SK-N-SH (cell line): ENCODE data around the gene ORMDL3. TPM values are rescaled to one million over a fixed set of nuclear protein-coding genes. Genes with fewer than 3 reads are reported as not detected.

Source experiments
- CTCF ChIA-PET: fragments of 300-600, 350-600 bp; formaldehyde crosslinking; extraction: SDS; loops from one replicate; lab custom pipeline; 2021; lab: Yijun Ruan, JAX
- POLR2A ChIA-PET: fragments of 350-600 bp; sonication (Branson Sonifier 250); formaldehyde crosslinking; extraction: SDS; loops from one replicate; lab custom pipeline; 2020; ENCODE audit warnings: antibody characterized with exemption, inconsistent platforms; lab: Yijun Ruan, JAX
- DNase-seq: peaks from one replicate; pipeline ENCODE4 v3.0.0; 2012
- H2AFZ ChIP-seq: fragments of 200-600 bp; sonication (generic); 2 replicates; pipeline ENCODE4 v1.8.1; 2016; ENCODE audit warnings: antibody characterized with exemption, mild to moderate bottlenecking, low read depth
- H3F3A ChIP-seq: fragments of 200-600 bp; sonication (generic); replicated peaks from 2 replicates; pipeline ENCODE3; 2016; ENCODE audit warnings: antibody characterized with exemption, mild to moderate bottlenecking; ENCODE audit not compliant: insufficient read depth
- H3K27ac ChIP-seq, 2 experiments: fragments of 200-500 bp in 1 of 2; fragments of 200-600 bp in 1 of 2; sonication (Bioruptor generic) in 1 of 2; sonication (generic), shearing (Covaris generic) in 1 of 2; 2 replicates each; pipeline versions ENCODE4 v1.5.1 to v1.6.1; 2014 to 2016; ENCODE audit warnings: low read depth in 2 of 2, inconsistent platforms in 1 of 2, low read length in 1 of 2, mild to moderate bottlenecking in 1 of 2, mixed read lengths in 1 of 2
- H3K27me3 ChIP-seq: fragments of 200-600 bp; sonication (generic), shearing (Covaris generic); 2 replicates; pipeline ENCODE4 v1.6.1; 2016; ENCODE audit warnings: mixed run types; ENCODE audit not compliant: insufficient read depth
- H3K36me3 ChIP-seq, 2 experiments: fragments of 200-500 bp in 1 of 2; fragments of 200-600 bp in 1 of 2; sonication (Bioruptor generic) in 1 of 2; sonication (generic) in 1 of 2; replicated peaks in 1 of 2; 2 replicates each; pipeline versions ENCODE3 to v1.5.1; 2014 to 2016; ENCODE audit warnings: low read length in 1 of 2, mild to moderate bottlenecking in 1 of 2; ENCODE audit not compliant: insufficient read depth in 2 of 2, control insufficient read depth in 1 of 2
- H3K4me1 ChIP-seq, 2 experiments: fragments of 200-500 bp in 1 of 2; fragments of 200-600 bp in 1 of 2; sonication (Bioruptor generic) in 1 of 2; sonication (generic), shearing (Covaris generic) in 1 of 2; 2 replicates each; pipeline versions ENCODE4 v1.5.1 to v1.6.1; 2014 to 2016; ENCODE audit warnings: low read depth in 1 of 2, low read length in 1 of 2, mixed run types in 1 of 2; ENCODE audit not compliant: insufficient read depth in 2 of 2, control insufficient read depth in 1 of 2
- H3K4me2 ChIP-seq: fragments of 200-600 bp; sonication (generic), shearing (Covaris generic); 2 replicates; pipeline ENCODE4 v1.6.1; 2017; ENCODE audit warnings: mixed run types
- H3K4me3 ChIP-seq, 2 experiments: fragments of 200-500 bp in 1 of 2; fragments of 200-600 bp in 1 of 2; sonication (Bioruptor generic) in 1 of 2; sonication (generic), shearing (Covaris generic) in 1 of 2; 2 replicates each; pipeline versions ENCODE4 v1.5.1 to v1.8.1; 2014 to 2016; ENCODE audit warnings: low read depth in 2 of 2, inconsistent platforms in 1 of 2, low read length in 1 of 2, mild to moderate bottlenecking in 1 of 2, mixed read lengths in 1 of 2, moderate library complexity in 1 of 2
- H3K79me2 ChIP-seq: fragments of 200-600 bp; sonication (generic); 2 replicates; pipeline ENCODE4 v1.8.1; 2017; ENCODE audit warnings: mild to moderate bottlenecking; ENCODE audit not compliant: insufficient read depth
- H3K9ac ChIP-seq: fragments of 200-600 bp; sonication (generic); 2 replicates; pipeline ENCODE4 v1.6.1; 2017; ENCODE audit warnings: mixed run types
- H3K9me2 ChIP-seq: fragments of 200-600 bp; sonication (generic); 2 replicates; pipeline ENCODE4 v1.6.1; 2017; ENCODE audit warnings: mixed run types
- H3K9me3 ChIP-seq: fragments of 200-600 bp; sonication (generic); 2 replicates; pipeline ENCODE4 v1.6.1; 2017; ENCODE audit warnings: mixed run types, mild to moderate bottlenecking, moderate library complexity
- H4K20me1 ChIP-seq: fragments of 200-600 bp; sonication (generic); 2 replicates; pipeline ENCODE4 v1.6.1; 2017; ENCODE audit warnings: mild to moderate bottlenecking, mixed run types; ENCODE audit not compliant: insufficient read depth
- CHD2 ChIP-seq: fragments of 150-350 bp; IDR thresholded peaks from 2 replicates; pipeline ENCODE4 v1.6.1; 2018; ENCODE audit warnings: low read length; ENCODE audit not compliant: partially characterized antibody
- EP300 ChIP-seq, 2 experiments: IDR thresholded peaks; 2 replicates each; pipeline versions ENCODE4 v1.4.0 to v1.6.1; 2012; ENCODE audit warnings: borderline replicate concordance in 1 of 2, low read depth in 1 of 2, low read length in 1 of 2
- EZH2phosphoT487 ChIP-seq: fragments of 200-600 bp; sonication (generic); IDR thresholded peaks from 2 replicates; pipeline ENCODE4 v1.6.1; 2017; ENCODE audit warnings: low read depth, mixed run types, mild to moderate bottlenecking, antibody characterized with exemption, moderate library complexity, borderline replicate concordance
- FOSL2 ChIP-seq: IDR thresholded peaks from 2 replicates; pipeline ENCODE4 v1.4.0; 2012; ENCODE audit warnings: low read depth, mild to moderate bottlenecking, moderate library complexity, borderline replicate concordance
- FOXJ3 ChIP-seq: sonication (generic); formaldehyde crosslinking; IDR thresholded peaks from 2 replicates; pipeline ENCODE4 v1.5.1; 2020; ENCODE audit warnings: mild to moderate bottlenecking, missing genetic modification reagents
- FOXM1 ChIP-seq: IDR thresholded peaks from 2 replicates; pipeline ENCODE4 v1.4.0; 2012; ENCODE audit warnings: low read depth, mild to moderate bottlenecking
- GABPA ChIP-seq: IDR thresholded peaks from 2 replicates; pipeline ENCODE4 v1.4.0; 2012; ENCODE audit warnings: low read depth, mild to moderate bottlenecking
- GATA2 ChIP-seq: sonication (generic); formaldehyde crosslinking; IDR thresholded peaks from 2 replicates; pipeline ENCODE4 v1.5.0; 2020; ENCODE audit warnings: mild to moderate bottlenecking, missing genetic modification reagents
- JUND ChIP-seq: IDR thresholded peaks from 2 replicates; pipeline ENCODE4 v1.4.0; 2012
- MEF2A ChIP-seq: IDR thresholded peaks from 2 replicates; pipeline ENCODE4 v1.4.0; 2012; ENCODE audit warnings: low read depth, borderline replicate concordance
- MXI1 ChIP-seq: IDR thresholded peaks from 2 replicates; pipeline ENCODE4 v1.6.1; 2012; ENCODE audit warnings: mild to moderate bottlenecking, low read depth, low read length, improper control_type of control experiment
- NFIC ChIP-seq: IDR thresholded peaks from 2 replicates; pipeline ENCODE4 v1.4.0; 2012; ENCODE audit warnings: borderline replicate concordance
- NRF1 ChIP-seq: IDR thresholded peaks from 2 replicates; pipeline ENCODE4 v1.6.1; 2012; ENCODE audit warnings: low read depth, mild to moderate bottlenecking, low read length
- POLR2AphosphoS5 ChIP-seq: IDR thresholded peaks from 2 replicates; pipeline ENCODE4 v1.6.1; 2012; ENCODE audit warnings: low read depth, low read length
- RAD21 ChIP-seq: IDR thresholded peaks from 2 replicates; pipeline ENCODE4 v1.6.1; 2012; ENCODE audit warnings: mild to moderate bottlenecking, low read length
- RCOR1 ChIP-seq: fragments of 150-350 bp; IDR thresholded peaks from 2 replicates; pipeline ENCODE4 v1.6.1; 2017; ENCODE audit warnings: antibody characterized with exemption, low read length
- RFX5 ChIP-seq: IDR thresholded peaks from 2 replicates; pipeline ENCODE4 v1.6.1; 2012; ENCODE audit warnings: mild to moderate bottlenecking, improper control_type of control experiment, low read length
- RXRA ChIP-seq: IDR thresholded peaks from 2 replicates; pipeline ENCODE4 v1.4.0; 2012; ENCODE audit warnings: low read depth, mild to moderate bottlenecking, borderline replicate concordance
- SIN3A ChIP-seq: IDR thresholded peaks from 2 replicates; pipeline ENCODE4 v1.6.1; 2012; ENCODE audit warnings: low read depth, mild to moderate bottlenecking, low read length, moderate library complexity, borderline replicate concordance
- SMC3 ChIP-seq: IDR thresholded peaks from 2 replicates; pipeline ENCODE4 v1.6.1; 2012; ENCODE audit warnings: low read depth, low read length, improper control_type of control experiment
- TAF1 ChIP-seq: IDR thresholded peaks from 2 replicates; pipeline ENCODE4 v1.6.1; 2012; ENCODE audit warnings: low read depth, mild to moderate bottlenecking, low read length, moderate library complexity, borderline replicate concordance
- TCF12 ChIP-seq: IDR thresholded peaks from 2 replicates; pipeline ENCODE4 v1.4.0; 2012
- TEAD4 ChIP-seq: IDR thresholded peaks from 2 replicates; pipeline ENCODE4 v1.4.0; 2012; ENCODE audit warnings: mild to moderate bottlenecking, borderline replicate concordance; ENCODE audit not compliant: insufficient read depth
- YY1 ChIP-seq: IDR thresholded peaks from 2 replicates; pipeline ENCODE4 v1.4.0; 2012; ENCODE audit warnings: low read depth, mild to moderate bottlenecking
- WGBS: methylation state at CpG from one replicate; pipeline ENCODE4 v1.1.6; 2017; ENCODE audit warnings: low lambda C conversion rate; 5-methylcytosine and 5-hydroxymethylcytosine counted together
- polyA plus RNA-seq, 3 experiments: library from polyadenylated mRNA; depleted of rRNA; stranded (reverse); fragments of >200 nt; gene quantifications; 2 replicates each; pipeline ENCODE4 v1.2.3, GENCODE V29; 2012
- TF ChIP-seq, protein P1 (sequence below): IDR thresholded peaks from 2 replicates; pipeline ENCODE4; 2012
- TF ChIP-seq, protein P2 (sequence below): IDR thresholded peaks from 2 replicates; pipeline ENCODE4 v1.4.0; 2012; ENCODE audit warnings: low read depth
- TF ChIP-seq, protein P3 (sequence below): IDR thresholded peaks from 2 replicates; pipeline ENCODE4 v1.6.1; 2012; ENCODE audit warnings: mild to moderate bottlenecking, low read depth, low read length, moderate library complexity
- TF ChIP-seq, protein P4 (sequence below): fragments of 150-350 bp; IDR thresholded peaks from 2 replicates; pipeline ENCODE4 v1.6.1; 2016; ENCODE audit warnings: mild to moderate bottlenecking, low read depth, low read length

Gene ORMDL3
- polyA plus RNA-seq (2012; rRNA removed), result 27.8 and 38.5 TPM in 2 replicates
- polyA plus RNA-seq (2012; cell fraction: cytosol; rRNA removed), result 28.1 and 30.4 TPM in 2 replicates
- polyA plus RNA-seq (2012; cell fraction: nucleus; rRNA removed), result 21.0 and 22.8 TPM in 2 replicates

DNA sequence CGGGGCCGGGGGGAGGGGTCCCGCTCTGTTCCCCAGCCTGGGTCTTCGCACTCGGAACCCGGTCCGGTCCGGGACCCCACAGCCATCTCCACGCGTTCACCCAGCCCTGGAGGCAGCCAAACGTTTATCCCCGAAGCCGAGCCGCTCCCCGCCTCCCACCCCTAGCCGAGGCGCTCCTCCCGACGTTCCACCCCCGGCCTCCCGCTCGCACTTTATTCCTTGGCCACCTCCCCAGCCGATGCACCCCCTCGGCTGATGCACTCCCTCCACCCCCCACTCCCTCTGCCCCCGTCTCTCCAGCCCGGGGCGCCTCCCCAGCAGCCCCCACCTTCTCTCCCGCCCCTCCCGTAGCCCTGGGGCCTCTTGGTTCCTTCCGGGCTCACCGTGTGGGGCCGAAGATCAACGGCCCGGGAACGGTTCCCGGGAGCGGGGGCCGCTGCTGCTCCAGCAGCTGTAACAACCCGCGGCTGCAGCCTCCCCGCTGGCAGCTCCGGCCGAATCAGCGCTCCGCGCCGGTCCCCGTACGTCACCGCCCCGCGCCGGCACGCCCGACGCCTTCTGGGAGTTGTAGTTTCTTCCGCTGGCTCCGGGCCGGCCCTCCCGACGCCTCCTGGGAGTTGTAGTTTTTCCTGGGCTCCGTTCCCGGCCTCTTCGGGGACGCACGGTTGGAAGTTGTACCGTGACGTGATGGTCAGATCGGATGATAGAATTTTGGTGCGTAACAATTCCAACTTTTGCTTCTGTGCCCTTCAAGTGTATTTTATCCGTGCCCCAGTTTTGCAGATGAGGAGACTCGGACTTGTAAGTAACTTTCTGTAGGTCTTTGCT lies at the start of gene ORMDL3, which contains the start of gene LRRC3C:
Gene ORMDL3 (minus strand): TSS at position 501 of the 828 bp plus-strand sequence. CDS start 3,398 bp downstream, outside the sequence.
Gene LRRC3C (plus strand): TSS at position 632 of the 828 bp plus-strand sequence. CDS start 13,792 bp downstream, outside the sequence.
- WGBS, result 2% methylated on average over 34 of the region's 72 CpGs
- POLR2A ChIA-PET, result interaction anchor here (1.0 kb wide), 1 partner anchor 12 kb away, joined by 3 read pairs; no protein-coding TSS in a partner anchor
- no peak; the same call in 1 of the 2 replicates for TF ChIP-seq TCF12
- TF ChIP-seq SMC3, result no peak
- TF ChIP-seq FOXM1, result no peak
- TF ChIP-seq EP300 (IDR thresholded peaks at IDR 0.05; ENCODE audit: borderline replicate concordance in 1 of 2, low read depth in 1 of 2, low read length in 1 of 2), result no peak
- TF ChIP-seq, protein P1, sequence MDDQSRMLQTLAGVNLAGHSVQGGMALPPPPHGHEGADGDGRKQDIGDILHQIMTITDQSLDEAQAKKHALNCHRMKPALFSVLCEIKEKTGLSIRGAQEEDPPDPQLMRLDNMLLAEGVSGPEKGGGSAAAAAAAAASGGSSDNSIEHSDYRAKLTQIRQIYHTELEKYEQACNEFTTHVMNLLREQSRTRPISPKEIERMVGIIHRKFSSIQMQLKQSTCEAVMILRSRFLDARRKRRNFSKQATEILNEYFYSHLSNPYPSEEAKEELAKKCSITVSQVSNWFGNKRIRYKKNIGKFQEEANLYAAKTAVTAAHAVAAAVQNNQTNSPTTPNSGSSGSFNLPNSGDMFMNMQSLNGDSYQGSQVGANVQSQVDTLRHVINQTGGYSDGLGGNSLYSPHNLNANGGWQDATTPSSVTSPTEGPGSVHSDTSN, result no peak
- peak; percentile 11; the same call in 1 of the 2 replicates for TF ChIP-seq NRF1
- TF ChIP-seq, protein P2, sequence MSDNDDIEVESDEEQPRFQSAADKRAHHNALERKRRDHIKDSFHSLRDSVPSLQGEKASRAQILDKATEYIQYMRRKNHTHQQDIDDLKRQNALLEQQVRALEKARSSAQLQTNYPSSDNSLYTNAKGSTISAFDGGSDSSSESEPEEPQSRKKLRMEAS, result no peak
- TF ChIP-seq, protein P3, sequence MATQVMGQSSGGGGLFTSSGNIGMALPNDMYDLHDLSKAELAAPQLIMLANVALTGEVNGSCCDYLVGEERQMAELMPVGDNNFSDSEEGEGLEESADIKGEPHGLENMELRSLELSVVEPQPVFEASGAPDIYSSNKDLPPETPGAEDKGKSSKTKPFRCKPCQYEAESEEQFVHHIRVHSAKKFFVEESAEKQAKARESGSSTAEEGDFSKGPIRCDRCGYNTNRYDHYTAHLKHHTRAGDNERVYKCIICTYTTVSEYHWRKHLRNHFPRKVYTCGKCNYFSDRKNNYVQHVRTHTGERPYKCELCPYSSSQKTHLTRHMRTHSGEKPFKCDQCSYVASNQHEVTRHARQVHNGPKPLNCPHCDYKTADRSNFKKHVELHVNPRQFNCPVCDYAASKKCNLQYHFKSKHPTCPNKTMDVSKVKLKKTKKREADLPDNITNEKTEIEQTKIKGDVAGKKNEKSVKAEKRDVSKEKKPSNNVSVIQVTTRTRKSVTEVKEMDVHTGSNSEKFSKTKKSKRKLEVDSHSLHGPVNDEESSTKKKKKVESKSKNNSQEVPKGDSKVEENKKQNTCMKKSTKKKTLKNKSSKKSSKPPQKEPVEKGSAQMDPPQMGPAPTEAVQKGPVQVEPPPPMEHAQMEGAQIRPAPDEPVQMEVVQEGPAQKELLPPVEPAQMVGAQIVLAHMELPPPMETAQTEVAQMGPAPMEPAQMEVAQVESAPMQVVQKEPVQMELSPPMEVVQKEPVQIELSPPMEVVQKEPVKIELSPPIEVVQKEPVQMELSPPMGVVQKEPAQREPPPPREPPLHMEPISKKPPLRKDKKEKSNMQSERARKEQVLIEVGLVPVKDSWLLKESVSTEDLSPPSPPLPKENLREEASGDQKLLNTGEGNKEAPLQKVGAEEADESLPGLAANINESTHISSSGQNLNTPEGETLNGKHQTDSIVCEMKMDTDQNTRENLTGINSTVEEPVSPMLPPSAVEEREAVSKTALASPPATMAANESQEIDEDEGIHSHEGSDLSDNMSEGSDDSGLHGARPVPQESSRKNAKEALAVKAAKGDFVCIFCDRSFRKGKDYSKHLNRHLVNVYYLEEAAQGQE, result no peak
- TF ChIP-seq CHD2, result peak; percentile 94
- peak; percentile 68 for TF ChIP-seq TAF1
- TF ChIP-seq YY1, result peak; percentile 65; the same call in 1 of the 2 replicates
- no peak for TF ChIP-seq RXRA
- TF ChIP-seq MXI1, result no peak; the same call in 1 of the 2 replicates
- TF ChIP-seq, protein P4, sequence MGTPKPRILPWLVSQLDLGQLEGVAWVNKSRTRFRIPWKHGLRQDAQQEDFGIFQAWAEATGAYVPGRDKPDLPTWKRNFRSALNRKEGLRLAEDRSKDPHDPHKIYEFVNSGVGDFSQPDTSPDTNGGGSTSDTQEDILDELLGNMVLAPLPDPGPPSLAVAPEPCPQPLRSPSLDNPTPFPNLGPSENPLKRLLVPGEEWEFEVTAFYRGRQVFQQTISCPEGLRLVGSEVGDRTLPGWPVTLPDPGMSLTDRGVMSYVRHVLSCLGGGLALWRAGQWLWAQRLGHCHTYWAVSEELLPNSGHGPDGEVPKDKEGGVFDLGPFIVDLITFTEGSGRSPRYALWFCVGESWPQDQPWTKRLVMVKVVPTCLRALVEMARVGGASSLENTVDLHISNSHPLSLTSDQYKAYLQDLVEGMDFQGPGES, result no peak
- TF ChIP-seq GABPA, result peak; percentile 55
- TF ChIP-seq RFX5, result no peak
- no peak for TF ChIP-seq MEF2A
- no peak for TF ChIP-seq RAD21
- peak; percentile 65 for TF ChIP-seq POLR2AphosphoS5
- TF ChIP-seq FOXJ3 (CRISPR knock-in tag), result no peak
- TF ChIP-seq TEAD4, result no peak
- no peak for TF ChIP-seq JUND
- TF ChIP-seq GATA2 (CRISPR knock-in tag), result no peak
- no peak for TF ChIP-seq EZH2phosphoT487
- peak; percentile 70 for TF ChIP-seq NFIC
- TF ChIP-seq FOSL2, result no peak; the same call in 1 of the 2 replicates
- no peak for TF ChIP-seq RCOR1
- TF ChIP-seq SIN3A, result peak; percentile 72; the same call in 1 of the 2 replicates

More for the DNA sequence above, at the start of gene ORMDL3, which contains the start of gene LRRC3C:
- peaks cover 37% of the 10 kb centered on the region for H4K20me1 ChIP-seq
- H3K9me3 ChIP-seq, result no peaks in the 10 kb centered on the region
- DNase-seq, result peak; percentile 96
- H3F3A ChIP-seq, result peaks cover 27% of the 10 kb centered on the region
- H3K27me3 ChIP-seq, result no peaks in the 10 kb centered on the region
- H3K4me1 ChIP-seq, result peaks cover 8 to 32% of the 10 kb centered on the region in 2 experiments; a peak in 3 of 4 replicates
- no peaks in the 10 kb centered on the region for H3K9me2 ChIP-seq
- peak within 1 kb of the TSS; percentile 60 to 92 for H3K4me3 ChIP-seq
- H2AFZ ChIP-seq, result peak within 1 kb of the TSS; percentile 86; the same call in 1 of the 2 replicates
- peak within 1 kb of the TSS; percentile 73 to 90; a peak in 3 of 4 replicates for H3K27ac ChIP-seq
- CTCF ChIA-PET, result interaction anchor here (0.9 to 3.4 kb wide), 5 partner anchors 11 to 108 kb away, joined by 3 to 20 read pairs (median 4); partner anchors contain the start of gene PSMD3
- peaks cover 7 to 18% of the 10 kb centered on the region in 2 experiments for H3K36me3 ChIP-seq
- H3K4me2 ChIP-seq, result peak within 1 kb of the TSS; percentile 96
- peaks cover 37% of the 10 kb centered on the region for H3K79me2 ChIP-seq
- H3K9ac ChIP-seq, result peak within 1 kb of the TSS; percentile 86
